Stimulated activated memory B cell treated with anti-CD40 and anti-IgM and Interleukin-4, amounts not matched to agents 10 μg/mL and 1 μg/mL and 100 μg/mL, for 72 hours (primary cell): ENCODE results near the gene SUN2.

ENCODE experiments used
- ATAC-seq: fragments of 150-1000 bp; cut with Tn5 transposase; 2 replicates; pipeline ENCODE4 v1.10.0; 2021
- H3K27ac Mint-ChIP-seq: one replicate; pipeline ENCODE4 v1.8.0; 2022; ENCODE audit warnings: mild to moderate bottlenecking, mixed read lengths
- H3K27me3 Mint-ChIP-seq: one replicate; pipeline ENCODE4 v1.8.0; 2022; ENCODE audit warnings: mixed read lengths
- H3K36me3 Mint-ChIP-seq: one replicate; pipeline ENCODE4 v1.8.0; 2022; ENCODE audit warnings: mixed read lengths
- H3K4me1 Mint-ChIP-seq: one replicate; pipeline ENCODE4 v1.8.0; 2022; ENCODE audit warnings: mixed read lengths
- H3K4me3 Mint-ChIP-seq: one replicate; pipeline ENCODE4 v1.8.0; 2022; ENCODE audit warnings: mild to moderate bottlenecking, moderate library complexity, mixed read lengths
- H3K9me3 Mint-ChIP-seq: one replicate; pipeline ENCODE4 v1.8.0; 2022; ENCODE audit warnings: mixed read lengths

SUN2 gene

DNA sequence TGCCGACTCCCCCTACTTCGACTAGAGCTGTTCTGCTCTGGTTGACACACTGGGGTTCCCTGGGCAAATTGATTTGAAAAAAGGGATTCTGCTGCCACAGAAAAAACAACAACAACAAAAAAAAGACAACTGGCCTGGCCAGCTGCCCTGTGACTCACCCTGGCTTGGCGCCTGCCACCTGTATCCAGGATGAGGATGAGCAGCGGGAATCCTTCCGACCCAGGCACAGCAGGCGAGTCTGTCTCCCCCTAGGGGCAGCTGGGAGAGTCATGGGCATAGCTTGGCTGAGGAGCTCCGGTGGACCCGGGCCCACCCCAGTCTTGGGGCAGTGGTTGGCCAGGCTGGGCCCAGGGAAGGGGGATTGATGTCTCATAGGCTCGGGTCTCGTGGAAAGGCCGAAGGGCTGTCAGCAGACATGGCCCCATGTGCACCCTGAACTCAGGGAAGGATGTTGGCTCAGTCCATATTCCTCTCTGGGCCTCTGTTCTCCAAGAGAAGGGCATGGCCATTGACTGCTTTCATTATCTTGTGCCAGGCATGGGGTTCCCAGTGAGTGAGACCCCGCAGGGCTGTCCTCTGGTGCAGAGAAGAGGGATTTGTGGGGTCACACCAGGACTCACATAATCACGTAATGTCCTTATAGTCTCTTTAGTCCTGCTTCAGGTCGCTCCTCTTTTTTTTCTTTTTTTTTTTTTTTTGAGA is 10.4 kb upstream of the SUN2 start:
- no peaks in the 10 kb centered on the region for H3K36me3 Mint-ChIP-seq
- no peaks in the 10 kb centered on the region for H3K27me3 Mint-ChIP-seq
- no peak overlapping the region for H3K4me3 Mint-ChIP-seq
- peaks cover 13% of the 10 kb centered on the region for H3K4me1 Mint-ChIP-seq
- H3K27ac Mint-ChIP-seq, result no peak overlapping the region
- no peak for ATAC-seq
- no peaks in the 10 kb centered on the region for H3K9me3 Mint-ChIP-seq

DNA sequence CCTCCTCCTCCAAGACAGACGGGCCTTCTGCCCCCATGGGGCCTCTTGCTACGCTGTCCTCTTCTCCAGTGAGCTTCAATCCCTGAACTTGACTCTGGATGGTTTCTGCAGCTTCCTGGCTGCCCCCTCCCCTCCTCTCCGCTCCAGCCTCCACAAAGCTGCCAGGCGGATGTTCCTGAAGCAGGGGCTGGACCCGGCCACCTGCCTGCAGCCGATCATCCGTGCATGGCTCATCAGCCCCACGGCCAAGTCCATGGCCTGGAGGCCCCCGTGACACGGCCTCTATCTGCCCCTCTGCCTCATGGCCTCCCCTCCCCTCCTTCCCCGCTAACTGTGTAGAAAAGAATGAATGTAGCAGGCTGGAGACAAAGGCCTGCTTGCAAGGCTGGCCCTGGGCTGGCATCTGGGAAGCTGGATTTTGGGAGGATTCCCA is 6.8 kb upstream of the SUN2 start:
- ATAC-seq, result no peak
- Mint-ChIP-seq H3K9me3 (no peaks in the 10 kb centered on the region), H3K4me3 (no peak overlapping the region), H3K27ac (no peak overlapping the region), H3K27me3 (no peaks in the 10 kb centered on the region), H3K36me3 (no peaks in the 10 kb centered on the region), H3K4me1 (peaks cover 25% of the 10 kb centered on the region)

DNA sequence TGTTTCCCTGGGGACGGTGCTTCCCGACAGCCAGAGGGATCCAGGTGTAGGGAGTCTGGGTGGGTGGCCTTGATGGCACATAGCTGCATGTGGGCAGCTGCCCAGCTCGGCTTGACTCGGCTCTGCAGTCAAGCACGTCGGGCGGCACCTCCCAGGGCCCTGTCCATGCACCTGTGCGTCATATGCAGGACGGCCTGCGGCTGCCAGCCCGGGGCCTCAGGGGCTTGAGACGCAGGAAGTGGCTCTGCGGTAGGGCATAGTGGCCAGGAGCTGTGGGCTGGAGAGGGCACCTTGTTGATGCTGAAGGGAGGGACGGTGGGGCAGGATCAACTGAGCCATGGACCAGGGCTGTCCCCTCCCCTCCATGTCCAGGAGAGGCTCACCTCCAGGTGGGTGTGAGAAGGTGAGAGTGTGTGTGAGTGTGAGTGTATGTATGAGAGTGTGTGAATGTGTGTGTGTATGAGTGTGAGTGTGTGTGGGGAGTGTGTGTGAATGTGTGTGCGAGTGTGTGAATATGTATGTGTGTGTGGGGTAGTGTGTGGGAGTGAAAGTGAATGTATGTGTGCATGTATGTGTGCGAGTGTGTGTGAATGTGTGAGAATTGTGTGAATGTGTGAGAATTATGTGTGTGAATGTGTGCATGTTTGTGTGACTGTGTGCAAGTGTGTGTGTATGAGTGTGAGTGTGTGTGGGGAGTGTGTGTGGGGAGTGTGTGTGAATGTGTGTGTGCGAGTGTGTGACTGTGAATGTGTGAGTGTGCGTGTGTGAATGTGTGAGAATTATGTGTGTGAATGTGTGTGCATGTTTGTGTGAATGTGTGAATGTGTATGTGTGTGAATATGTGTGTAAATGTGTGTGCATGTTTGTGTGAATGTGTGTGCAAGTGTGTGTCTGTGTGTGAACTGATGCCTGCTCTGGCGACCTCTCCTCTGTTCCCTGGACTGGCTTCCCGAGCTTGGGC is 5.7 kb upstream of the SUN2 start:
- peak; percentile 59 for ATAC-seq
- Mint-ChIP-seq H3K27me3 (no peaks in the 10 kb centered on the region), H3K4me1 (peaks cover 35% of the 10 kb centered on the region)

DNA sequence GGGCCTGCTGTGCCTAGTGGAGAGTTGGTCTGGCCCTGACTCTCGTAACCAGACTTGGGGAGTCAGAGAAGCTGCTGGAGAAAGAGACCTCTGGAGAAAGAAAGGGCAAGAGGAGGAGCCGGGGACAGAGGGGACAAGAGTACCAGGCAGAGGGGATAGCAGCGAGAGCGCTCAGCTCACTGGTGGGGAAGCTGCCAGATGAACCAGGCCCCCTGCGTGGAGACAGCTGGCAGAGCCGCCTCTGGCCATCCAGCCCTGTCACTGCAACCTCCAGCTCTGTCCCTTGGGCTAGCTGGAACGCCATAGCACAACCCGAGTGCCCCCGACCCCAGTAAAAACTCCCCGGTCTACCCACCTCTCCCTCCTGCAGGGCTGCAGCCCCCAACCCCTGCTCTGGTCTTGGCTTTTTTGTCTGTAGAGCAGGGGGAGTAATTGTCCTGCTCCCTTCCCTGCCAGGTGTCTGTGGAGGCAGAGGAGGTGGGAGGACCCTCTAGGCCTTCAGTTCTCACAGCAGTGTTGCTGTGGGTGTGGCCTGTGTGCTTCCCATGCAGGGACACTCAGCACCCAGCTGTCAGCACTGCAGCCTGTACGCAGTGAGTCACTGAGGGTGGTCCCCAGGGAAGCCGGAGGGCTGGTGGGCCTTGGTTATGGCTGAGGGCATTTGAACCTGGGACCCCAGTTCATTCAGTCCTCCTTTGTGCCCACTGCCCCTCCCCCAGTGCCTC is 4.8 kb upstream of the SUN2 start:
- H3K9me3 Mint-ChIP-seq, result no peaks in the 10 kb centered on the region
- no peaks in the 10 kb centered on the region for H3K27me3 Mint-ChIP-seq
- no peaks in the 10 kb centered on the region for H3K36me3 Mint-ChIP-seq
- H3K27ac Mint-ChIP-seq, result no peak overlapping the region
- H3K4me3 Mint-ChIP-seq, result peak overlapping the region; percentile 6
- peak; percentile 52 for ATAC-seq
- H3K4me1 Mint-ChIP-seq, result peaks cover 32% of the 10 kb centered on the region

More for the DNA sequence above, 5.7 kb upstream of the SUN2 start:
- Mint-ChIP-seq H3K27ac (no peak overlapping the region), H3K4me3 (no peak overlapping the region), H3K9me3 (no peaks in the 10 kb centered on the region), H3K36me3 (no peaks in the 10 kb centered on the region)

DNA sequence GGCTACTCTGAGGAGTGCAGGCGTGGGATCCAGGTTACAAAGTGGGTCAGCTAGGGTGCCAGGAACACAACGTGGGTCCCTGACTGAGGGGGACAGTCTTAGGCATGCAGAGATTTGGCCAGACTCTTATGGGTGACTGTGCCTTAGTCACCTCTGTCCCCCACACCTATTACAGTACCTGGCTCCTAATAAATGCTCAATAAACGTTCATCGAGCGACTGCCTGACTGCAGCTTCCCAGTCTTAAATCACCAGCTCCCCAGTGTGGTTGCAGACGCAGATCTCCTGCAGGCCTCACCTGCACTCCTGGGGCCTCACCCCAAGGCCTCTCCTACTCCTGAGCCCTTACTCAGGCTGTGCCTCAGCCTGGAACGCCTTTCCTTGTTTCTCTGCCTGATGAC is 3.2 kb upstream of the SUN2 start:
- peak overlapping the region; percentile 99 for H3K27ac Mint-ChIP-seq
- peaks cover 45% of the 10 kb centered on the region for H3K4me1 Mint-ChIP-seq
- H3K4me3 Mint-ChIP-seq, result no peak overlapping the region
- H3K27me3 Mint-ChIP-seq, result no peaks in the 10 kb centered on the region
- no peaks in the 10 kb centered on the region for H3K36me3 Mint-ChIP-seq
- ATAC-seq, result no peak
- no peaks in the 10 kb centered on the region for H3K9me3 Mint-ChIP-seq

DNA sequence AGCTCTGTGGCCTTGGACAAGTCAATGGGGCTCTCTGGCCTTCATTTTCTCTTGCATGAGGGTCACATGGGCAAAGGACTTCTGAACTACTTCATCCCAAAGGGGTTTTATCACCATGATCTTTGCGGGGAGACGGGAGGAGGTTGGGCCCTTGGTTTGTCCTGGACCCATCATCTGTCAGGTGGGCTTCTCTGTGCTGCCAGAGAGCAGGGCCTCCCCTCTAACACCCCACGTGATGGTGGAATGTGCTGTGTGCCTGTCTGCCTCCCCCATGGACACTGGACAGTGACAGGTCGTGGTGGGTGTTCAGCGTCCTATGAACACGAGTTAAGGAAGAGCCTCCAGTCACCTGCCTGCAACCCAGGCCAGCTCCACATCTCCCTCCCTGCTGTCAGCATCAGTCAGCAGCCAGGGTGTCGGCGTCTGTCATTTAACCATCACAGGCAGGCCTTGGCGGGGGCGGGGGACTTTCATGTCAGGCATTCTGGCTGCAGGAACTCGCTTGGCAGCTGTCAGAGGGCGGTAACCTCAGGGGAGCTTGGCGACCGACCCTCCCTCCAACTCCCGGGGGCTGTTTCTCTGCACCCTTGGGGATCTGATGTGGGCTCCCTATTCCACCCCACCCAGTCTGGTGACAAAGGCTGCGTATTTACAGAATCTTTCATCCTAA is 2.6 kb upstream of the SUN2 start:
- Mint-ChIP-seq H3K4me3 (no peak overlapping the region), H3K4me1 (peaks cover 51% of the 10 kb centered on the region), H3K36me3 (peaks cover 3% of the 10 kb centered on the region), H3K9me3 (no peaks in the 10 kb centered on the region), H3K27me3 (no peaks in the 10 kb centered on the region), H3K27ac (peak overlapping the region; percentile 99)
- no peak for ATAC-seq

DNA sequence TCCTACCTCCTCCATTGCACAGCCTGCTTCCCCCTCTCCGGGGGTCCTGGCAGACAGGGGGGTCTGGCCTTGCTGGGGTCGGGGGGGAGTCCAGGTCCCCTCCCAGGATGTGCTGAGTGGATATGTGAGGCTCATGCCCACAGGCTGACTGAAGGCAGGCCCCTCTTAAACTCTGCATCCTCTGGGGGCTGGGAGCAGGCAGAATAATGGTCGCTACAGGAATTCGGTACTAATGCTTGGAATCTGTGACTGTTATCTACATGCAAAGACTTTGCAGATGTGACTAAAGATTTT is 1.6 kb upstream of the SUN2 start:
- peak overlapping the region; percentile 91 for H3K4me3 Mint-ChIP-seq
- H3K4me1 Mint-ChIP-seq, result peaks cover 61% of the 10 kb centered on the region
- no peaks in the 10 kb centered on the region for H3K27me3 Mint-ChIP-seq
- no peaks in the 10 kb centered on the region for H3K9me3 Mint-ChIP-seq
- peak overlapping the region; percentile 99 for H3K27ac Mint-ChIP-seq
- H3K36me3 Mint-ChIP-seq, result peaks cover 13% of the 10 kb centered on the region
- ATAC-seq, result no peak

DNA sequence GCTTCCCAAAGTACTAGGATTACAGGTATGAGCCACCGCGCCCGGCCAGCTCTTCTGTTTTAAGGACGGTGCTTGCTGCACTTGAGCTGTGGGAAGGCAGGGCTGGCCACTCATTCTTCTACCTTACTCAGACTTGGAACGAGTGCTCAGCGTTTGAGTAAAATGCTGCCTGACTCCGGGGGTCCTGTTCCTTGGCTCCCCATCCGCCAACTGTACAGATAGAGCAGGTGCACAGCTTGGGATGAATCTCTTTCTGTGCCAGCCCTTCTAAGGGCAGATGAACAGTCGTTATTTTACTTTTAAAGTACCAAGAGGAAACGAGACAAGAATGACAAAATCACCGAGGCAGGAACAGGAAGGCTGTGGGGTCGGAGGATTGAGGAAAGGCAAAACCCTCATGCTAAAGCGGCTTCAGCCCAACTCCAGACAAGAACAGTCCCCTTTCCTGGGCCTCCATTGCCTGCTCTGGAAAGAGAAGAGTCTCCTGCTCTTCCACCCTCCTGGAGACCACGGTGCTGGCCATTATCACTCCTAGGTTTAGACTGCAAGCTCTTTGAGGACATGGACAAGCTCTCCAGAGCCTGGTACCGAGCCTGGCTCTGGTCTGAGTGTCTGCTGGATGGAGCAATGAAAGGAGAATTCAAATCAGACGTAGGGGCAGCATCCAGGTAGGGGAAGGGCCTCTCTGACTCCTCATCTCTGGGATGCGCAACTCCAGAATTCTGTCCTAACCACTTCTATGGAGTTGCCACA is 1.1 kb upstream of the SUN2 start:
- Mint-ChIP-seq H3K27me3 (no peaks in the 10 kb centered on the region), H3K9me3 (no peaks in the 10 kb centered on the region), H3K4me1 (peaks cover 67% of the 10 kb centered on the region), H3K36me3 (peaks cover 18% of the 10 kb centered on the region), H3K27ac (peak overlapping the region; percentile 99), H3K4me3 (peak overlapping the region; percentile 91)
- ATAC-seq, result no peak

DNA sequence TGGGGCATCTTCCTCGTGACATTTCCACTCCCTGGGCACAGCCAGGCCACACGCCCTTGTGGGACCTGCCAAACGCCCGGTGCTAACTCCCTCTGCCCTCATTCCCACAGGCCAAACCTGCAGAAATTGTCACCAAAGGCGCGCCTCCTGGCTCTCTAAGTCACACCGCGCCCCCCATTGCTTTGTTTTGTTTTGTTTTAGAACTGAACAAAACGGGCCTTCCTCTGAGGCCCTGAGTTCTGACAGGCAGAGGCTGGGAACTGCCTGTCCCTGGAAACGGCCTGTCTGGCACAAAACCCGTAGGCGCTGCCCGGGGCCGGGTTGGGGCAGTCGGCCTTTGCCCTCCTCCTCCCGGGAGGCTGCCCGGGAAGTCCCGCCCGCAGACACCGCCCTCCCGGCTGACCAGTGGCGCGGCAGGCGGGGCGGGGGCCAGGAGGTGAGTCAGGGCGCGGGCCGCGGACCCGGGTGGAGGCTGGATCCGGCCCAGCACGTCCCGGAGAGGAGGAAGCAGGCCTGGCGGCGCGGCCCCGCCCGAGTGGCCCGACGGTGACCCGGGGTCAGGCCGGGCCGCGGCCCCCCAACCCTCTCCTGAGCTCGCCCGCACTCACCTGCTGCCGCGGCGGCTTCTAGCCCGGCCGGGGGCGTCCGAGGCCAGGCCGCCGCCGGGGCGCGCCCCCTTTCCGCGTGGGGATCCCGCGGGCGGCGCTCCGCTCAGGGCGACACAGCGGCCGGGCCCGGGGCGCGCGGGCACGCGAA is 465 bp downstream of the SUN2 start:
- peak overlapping the region; percentile 99 for H3K27ac Mint-ChIP-seq
- H3K27me3 Mint-ChIP-seq, result no peaks in the 10 kb centered on the region
- no peaks in the 10 kb centered on the region for H3K9me3 Mint-ChIP-seq
- ATAC-seq, result peak; percentile 66
- peaks cover 82% of the 10 kb centered on the region for H3K4me1 Mint-ChIP-seq
- peak overlapping the region; percentile 94 for H3K4me3 Mint-ChIP-seq
- H3K36me3 Mint-ChIP-seq, result peaks cover 32% of the 10 kb centered on the region

DNA sequence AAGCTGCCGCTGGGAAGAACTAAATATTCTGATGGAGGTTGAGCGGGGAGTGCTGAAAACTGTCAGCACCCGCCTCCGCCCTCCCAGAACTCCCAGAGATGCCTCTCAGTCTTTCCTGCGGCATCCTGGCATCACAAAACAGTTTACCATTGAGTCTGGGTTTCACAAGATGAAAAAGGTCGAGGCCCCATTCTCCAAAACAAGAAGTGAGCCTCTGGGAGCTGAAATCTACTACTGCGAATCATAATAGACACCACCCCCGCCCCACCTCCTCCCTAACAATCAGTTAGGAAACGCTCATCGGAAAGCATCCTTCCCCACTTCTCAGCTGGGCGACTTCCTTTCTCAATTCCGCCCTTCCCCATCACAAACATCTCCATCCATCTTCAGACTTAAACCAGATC is 1.0 kb downstream of the SUN2 start:
- peak overlapping the region; percentile 99 for H3K27ac Mint-ChIP-seq
- no peaks in the 10 kb centered on the region for H3K27me3 Mint-ChIP-seq
- peak overlapping the region; percentile 94 for H3K4me3 Mint-ChIP-seq
- ATAC-seq, result no peak
- H3K9me3 Mint-ChIP-seq, result no peaks in the 10 kb centered on the region
- H3K36me3 Mint-ChIP-seq, result peaks cover 37% of the 10 kb centered on the region
- H3K4me1 Mint-ChIP-seq, result peaks cover 88% of the 10 kb centered on the region

DNA sequence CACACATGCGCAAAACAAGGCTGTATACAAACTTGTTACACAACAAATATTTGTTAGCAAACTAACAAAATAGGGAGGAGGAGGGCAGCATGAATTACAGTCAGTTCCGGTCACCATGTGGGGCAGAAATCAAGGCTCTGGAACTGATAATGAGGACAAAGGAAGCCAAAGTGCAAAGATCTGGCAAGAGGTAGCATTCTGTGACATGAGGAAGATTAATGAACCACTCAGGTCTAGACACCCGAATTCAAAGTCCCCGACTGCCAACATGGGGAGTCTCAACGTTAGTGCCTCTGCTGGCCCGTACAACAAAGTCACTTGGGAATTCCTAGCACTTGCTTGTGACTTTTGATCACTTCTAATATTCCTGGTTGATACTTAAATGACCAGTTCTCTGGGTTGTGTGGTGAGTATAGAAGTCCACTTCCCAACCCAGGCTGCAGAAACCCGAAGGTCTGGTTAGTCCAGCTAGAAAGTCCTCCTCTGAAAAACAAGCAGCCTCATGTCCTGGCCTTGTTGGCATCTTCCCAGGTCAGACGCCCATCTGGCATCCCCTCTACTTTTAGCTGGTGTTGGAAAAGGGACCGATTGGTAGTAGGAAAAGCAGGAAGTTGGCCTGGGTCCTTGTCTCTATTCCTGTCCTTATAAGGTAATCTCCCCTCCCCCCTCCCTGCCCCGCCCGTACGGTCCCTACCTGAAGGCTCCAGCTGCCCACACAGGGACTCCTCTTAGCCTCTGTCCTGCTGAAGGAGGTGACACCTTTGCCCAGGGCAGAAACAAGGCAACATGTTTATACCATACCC is 1.6 kb downstream of the SUN2 start:
- Mint-ChIP-seq H3K9me3 (no peaks in the 10 kb centered on the region), H3K4me3 (peak overlapping the region; percentile 94), H3K27ac (peak overlapping the region; percentile 99), H3K27me3 (no peaks in the 10 kb centered on the region), H3K4me1 (peaks cover 91% of the 10 kb centered on the region), H3K36me3 (peaks cover 43% of the 10 kb centered on the region)
- no peak for ATAC-seq

DNA sequence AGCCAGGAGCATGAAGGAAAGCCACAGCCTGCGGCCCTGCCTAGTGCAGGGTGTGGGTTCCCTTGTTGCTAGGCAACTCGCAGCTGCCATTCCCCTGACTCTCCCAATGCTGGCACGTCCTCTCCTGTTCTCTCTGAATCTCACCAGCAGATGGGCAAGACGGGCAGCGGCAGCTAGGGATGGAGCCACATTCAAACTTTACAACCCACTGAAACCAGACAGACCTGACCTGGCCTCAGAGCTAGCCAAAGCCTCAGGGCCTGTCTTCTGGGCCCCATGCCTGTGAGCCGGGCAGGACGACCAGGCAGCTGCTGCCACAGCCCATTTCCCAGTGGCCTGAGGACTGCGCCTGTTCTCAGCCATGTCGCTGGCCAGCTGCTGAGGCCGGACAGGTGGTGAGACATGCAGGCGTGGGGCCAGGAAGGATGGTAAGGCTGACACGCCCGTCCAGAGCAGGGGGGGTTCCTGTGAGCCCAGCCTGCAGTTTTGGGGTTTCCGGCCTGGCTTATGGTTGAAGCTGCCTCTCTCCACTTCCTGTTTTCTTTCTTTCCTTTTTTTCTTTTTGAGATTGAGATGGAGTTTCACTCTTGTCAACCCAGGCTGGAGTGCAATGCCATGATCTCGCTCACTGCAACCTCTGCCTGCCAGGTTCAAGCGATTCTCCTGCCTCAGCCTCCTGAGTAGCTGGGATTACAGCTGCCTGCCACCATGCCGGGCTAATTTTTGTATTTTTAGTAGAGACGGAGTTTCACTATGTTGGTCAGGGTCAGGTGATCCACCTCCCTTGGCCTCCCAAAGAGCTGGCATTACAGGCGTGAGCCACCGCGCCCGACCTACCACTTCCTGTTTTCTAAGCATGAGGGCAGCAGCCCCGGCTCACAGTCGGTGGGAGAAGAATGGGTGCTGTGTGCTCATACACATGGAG is 4.1 kb downstream of the SUN2 start:
- H3K9me3 Mint-ChIP-seq, result no peaks in the 10 kb centered on the region
- H3K4me3 Mint-ChIP-seq, result peak overlapping the region; percentile 82
- H3K36me3 Mint-ChIP-seq, result peaks cover 46% of the 10 kb centered on the region
- peaks cover 68% of the 10 kb centered on the region for H3K4me1 Mint-ChIP-seq
- H3K27ac Mint-ChIP-seq, result peak overlapping the region; percentile 99
- ATAC-seq, result peak; percentile 78
- H3K27me3 Mint-ChIP-seq, result no peaks in the 10 kb centered on the region
